Transverse colon (tissue), 4 donors: ENCODE data around the gene LDHA.

Source experiments
- POLR2A ChIP-seq: fragments of 450-650 bp; IDR thresholded peaks from one replicate; pipeline ENCODE4 v1.6.1; 2016; ENCODE audit warnings: antibody characterized with exemption, mild to moderate bottlenecking, moderate library complexity
- POLR2AphosphoS5 ChIP-seq, 3 donors: sonication (generic); formaldehyde crosslinking; IDR thresholded peaks; one replicate each; pipeline ENCODE4 v1.6.1; 2016; ENCODE audit warnings: antibody characterized with exemption in 3 of 3
- TF ChIP-seq, protein P1 (sequence below), 5 experiments: fragments of 200-600 bp in 3 of 5; fragments of 450-650 bp in 2 of 5; sonication (generic) in 3 of 5; IDR thresholded peaks; 1 replicate in 2 of 5; 2 replicates in 3 of 5; pipeline ENCODE4 v1.5.1; 2016 to 2017; ENCODE audit warnings: antibody characterized with exemption in 5 of 5, inconsistent platforms in 3 of 5, mild to moderate bottlenecking in 2 of 5, moderate library complexity in 1 of 5

DNA sequence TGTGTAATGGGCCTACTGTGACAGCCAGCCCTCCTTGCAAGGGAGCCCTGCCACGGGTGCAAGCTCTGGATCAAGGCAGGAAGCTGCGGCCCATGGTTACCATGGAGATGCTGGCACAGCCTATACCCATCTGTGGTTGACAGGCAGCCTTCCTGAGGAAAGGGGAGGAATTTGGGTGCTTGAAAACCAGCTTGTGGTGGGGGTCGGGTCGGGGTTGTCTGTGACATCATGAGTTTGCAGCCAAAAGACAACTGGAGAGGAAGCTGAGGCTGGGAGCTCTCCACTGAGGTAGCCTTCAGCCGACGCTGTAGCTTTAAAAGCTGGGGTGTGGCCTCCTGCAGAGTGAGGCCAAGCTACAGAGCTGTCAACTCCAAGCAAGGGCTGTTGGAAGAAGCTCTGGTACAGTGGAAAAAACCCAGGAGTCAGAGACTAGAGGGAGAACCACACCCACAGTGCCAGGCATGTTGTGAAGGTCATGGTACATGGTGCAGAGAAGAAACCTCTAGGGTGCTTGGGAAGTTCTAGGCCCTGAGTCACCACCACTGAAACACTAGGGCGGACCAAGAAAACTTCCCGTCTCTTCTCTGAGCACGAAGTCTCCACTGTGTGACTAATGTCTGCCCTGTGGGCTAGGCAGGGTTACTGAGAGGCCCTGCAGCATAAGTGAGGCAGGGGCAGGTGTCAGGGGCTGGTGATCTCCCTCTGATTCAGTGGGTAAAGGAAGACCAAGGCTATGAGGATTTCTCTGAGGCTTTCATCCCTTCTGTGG is 10.8 kb upstream of the LDHA start:
- TF ChIP-seq, protein P1, sequence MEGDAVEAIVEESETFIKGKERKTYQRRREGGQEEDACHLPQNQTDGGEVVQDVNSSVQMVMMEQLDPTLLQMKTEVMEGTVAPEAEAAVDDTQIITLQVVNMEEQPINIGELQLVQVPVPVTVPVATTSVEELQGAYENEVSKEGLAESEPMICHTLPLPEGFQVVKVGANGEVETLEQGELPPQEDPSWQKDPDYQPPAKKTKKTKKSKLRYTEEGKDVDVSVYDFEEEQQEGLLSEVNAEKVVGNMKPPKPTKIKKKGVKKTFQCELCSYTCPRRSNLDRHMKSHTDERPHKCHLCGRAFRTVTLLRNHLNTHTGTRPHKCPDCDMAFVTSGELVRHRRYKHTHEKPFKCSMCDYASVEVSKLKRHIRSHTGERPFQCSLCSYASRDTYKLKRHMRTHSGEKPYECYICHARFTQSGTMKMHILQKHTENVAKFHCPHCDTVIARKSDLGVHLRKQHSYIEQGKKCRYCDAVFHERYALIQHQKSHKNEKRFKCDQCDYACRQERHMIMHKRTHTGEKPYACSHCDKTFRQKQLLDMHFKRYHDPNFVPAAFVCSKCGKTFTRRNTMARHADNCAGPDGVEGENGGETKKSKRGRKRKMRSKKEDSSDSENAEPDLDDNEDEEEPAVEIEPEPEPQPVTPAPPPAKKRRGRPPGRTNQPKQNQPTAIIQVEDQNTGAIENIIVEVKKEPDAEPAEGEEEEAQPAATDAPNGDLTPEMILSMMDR (IDR thresholded peaks at IDR 0.05), result peak in 1 of 5 experiments; percentile 25
- no peak for TF ChIP-seq POLR2A
- TF ChIP-seq POLR2AphosphoS5 (IDR thresholded peaks at IDR 0.05), result peak; percentile 29 to 69 (median 56)
